ENCODE measurements around the gene ESPNL. TPM values are rescaled to one million over a fixed set of nuclear protein-coding genes. Genes with fewer than 3 reads are reported as not detected.

The ESPNL gene
- total RNA-seq, 2 experiments from 2014 or later, result 0.12 to 0.14 TPM

DNA sequence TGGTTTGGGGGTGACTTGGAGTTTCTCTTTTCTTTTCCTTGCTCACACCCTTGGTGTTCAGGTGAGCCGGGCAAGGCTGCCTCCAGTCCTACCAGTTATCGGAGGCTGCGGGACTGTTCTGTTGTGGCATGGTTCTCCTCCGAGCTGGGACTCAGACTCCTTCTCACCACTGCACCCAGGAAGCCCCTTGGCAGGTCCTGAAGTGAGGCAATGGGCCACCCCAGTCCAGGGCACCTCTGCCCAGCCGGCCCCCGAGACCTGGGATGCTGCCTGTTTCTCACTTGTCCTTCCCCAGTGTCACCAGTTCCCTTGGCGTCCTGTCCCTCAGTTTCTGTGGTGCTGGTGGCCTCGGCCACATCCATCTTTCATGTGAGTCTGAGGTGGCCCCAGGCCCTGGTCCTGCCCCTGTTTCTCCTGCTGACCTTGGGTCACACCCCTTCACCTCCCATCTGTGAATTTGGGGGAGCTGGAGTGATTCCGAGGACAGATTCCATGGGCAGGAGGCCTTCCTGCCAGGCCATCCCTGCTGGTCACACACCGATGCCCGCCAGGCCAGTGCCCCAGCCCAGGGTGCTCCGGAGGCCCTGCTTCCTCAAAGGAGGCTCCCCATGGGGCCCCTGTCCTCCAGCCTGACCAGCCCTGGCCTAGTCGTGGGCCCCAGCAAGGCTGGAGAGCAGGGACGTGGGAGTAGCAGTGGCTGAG, 31.8 kb downstream of the ESPNL start:
- Mint-ChIP-seq H3K27me3 (no peaks in the 10 kb centered on the region), H3K4me3 (no peak overlapping the region), H3K36me3 (no peaks in the 10 kb centered on the region), H3K4me1 (ENCODE audit: low read depth) (no peaks in the 10 kb centered on the region), H3K9me3 (no peaks in the 10 kb centered on the region), H3K27ac (no peak overlapping the region)
- ChIA-PET CTCF (no interaction called here), POLR2A (no interaction called here)
- intact Hi-C loops (cut with micrococcal nuclease), result no loop called here
- DNase-seq, result no peak

DNA sequence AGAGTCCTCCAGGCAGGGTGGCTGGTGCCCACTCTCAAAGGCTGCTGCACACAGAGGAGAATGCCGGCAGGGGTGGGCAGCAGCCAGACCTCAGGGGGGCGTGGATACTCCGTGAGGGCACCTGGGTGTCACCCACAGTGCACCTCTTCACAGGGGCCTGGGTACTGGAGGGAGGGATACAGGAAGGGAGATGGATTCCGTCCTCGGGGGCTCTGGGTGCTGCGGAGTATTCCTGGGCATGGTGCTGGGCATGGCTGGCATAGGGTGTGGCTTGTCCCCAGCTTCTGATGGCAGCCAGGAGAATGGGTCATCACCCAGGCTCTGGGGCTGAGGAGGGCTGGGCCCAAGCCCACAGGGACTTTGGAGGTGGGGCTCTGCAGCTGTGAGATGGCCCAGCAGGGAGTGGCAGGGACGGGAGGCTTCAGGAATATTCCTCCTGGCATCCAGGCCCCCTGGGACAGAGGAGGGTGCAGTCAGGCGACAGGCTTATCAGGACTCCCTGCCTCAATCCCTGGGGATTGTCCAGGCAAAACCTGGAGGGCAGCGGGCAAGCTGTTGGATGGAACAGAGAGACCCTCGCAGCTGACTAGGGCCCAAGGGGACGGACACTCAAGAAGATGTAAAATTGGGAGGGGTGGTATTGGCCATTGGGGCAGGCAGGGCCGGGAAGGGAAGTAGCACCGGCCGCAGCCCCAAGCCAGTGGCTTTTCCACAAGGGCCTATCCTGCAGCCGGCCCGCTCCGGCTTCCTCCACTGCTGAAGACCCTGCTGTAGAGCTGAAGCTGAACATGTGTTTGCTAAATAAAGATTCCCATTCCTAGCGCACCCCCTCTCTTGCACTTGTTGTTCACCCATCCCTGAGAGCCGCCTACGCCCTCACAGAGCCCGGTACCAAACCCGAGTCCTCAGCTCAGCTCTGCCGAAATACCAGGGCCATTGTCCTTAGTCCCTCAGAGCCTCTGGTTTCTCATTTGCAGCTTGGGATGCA, 32.6 kb downstream of the ESPNL start:
- no peaks in the 10 kb centered on the region for H3K36me3 Mint-ChIP-seq
- no peak for DNase-seq
- H3K27me3 Mint-ChIP-seq, result no peaks in the 10 kb centered on the region
- H3K27ac Mint-ChIP-seq, result no peak overlapping the region
- H3K9me3 Mint-ChIP-seq, result no peaks in the 10 kb centered on the region
- no peak overlapping the region for H3K4me3 Mint-ChIP-seq
- intact Hi-C loops (cut with micrococcal nuclease), result no loop called here
- POLR2A ChIA-PET, result no interaction called here
- H3K4me1 Mint-ChIP-seq (ENCODE audit: low read depth), result no peaks in the 10 kb centered on the region
- CTCF ChIA-PET, result no interaction called here

DNA sequence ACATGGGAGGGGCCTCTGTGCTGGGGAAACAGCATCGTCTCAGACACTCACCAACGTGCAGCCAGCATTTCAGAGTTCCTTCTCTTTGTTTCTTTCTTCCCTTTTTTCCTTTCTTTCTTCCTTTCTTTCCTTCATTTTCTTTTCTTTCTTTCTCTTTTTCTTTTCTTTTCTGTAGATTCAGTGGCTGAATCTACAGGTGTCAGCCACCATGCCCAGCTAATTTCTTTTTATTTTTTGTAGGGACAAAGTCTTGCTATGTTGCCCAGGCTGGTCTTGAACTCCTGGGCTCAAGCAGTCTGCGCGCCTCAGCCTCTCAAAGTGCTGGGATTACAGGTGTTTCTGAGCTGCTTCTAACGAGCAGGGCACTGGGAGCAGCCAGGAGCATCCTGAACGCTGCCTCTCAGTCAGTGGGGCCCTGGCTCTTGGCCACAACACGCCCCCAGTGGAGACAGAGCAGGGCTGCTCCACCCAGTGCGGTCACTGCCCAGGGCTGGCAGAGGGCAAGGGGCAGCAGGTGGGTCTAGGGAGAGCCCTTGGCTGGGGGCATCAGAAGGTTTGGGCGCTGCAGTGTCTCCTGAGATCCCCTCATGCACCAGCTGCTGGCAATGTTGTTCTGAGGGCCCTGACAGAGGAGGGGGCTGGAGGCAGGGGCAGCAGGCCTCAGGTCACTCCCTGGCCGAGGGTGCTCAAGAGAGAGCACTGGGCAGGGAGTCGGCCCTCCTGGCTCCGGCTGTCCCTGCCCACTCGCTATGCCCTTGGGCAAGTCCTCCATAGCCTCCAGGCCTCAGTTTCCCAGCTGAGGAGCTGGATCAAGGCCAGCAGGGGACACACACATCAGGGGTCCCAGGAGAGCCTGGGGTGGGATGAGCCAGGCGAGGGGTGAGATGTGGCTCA, 33.6 kb downstream of the ESPNL start:
- intact Hi-C loops (cut with micrococcal nuclease), result no loop called here
- Mint-ChIP-seq H3K4me3 (no peak overlapping the region), H3K27ac (no peak overlapping the region), H3K9me3 (no peaks in the 10 kb centered on the region), H3K27me3 (no peaks in the 10 kb centered on the region), H3K4me1 (ENCODE audit: low read depth) (no peaks in the 10 kb centered on the region), H3K36me3 (no peaks in the 10 kb centered on the region)
- POLR2A ChIA-PET, result no interaction called here
- no peak for DNase-seq
- CTCF ChIA-PET, result no interaction called here

DNA sequence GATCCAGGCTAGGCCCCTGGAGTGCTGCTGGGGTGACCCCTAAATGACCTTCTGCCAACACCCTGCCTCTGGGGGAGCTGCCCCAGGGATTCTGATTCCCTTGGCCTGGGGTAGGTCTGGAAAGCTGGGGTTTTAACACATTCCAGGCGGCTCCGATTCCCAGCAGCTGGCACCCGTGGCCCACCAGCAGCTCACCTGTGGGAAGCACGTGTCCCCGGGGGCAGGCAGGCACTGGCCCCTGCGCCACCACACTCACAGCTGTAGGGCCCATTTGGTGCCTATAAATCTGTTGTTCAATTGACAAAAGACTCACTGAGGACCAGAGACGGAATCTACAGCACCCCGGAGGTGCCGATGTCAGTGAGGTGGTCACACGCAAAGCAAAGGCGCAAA, 34.2 kb downstream of the ESPNL start:
- ChIA-PET CTCF (no interaction called here), POLR2A (no interaction called here)
- Mint-ChIP-seq H3K4me1 (ENCODE audit: low read depth) (no peaks in the 10 kb centered on the region), H3K36me3 (no peaks in the 10 kb centered on the region), H3K9me3 (no peaks in the 10 kb centered on the region), H3K4me3 (no peak overlapping the region), H3K27me3 (no peaks in the 10 kb centered on the region), H3K27ac (no peak overlapping the region)
- no peak for DNase-seq
- intact Hi-C loops (cut with micrococcal nuclease), result no loop called here

- DNase-seq, result no peak
- CTCF ChIA-PET, result no interaction called here
- no peak overlapping the region for H3K27ac Mint-ChIP-seq
- H3K36me3 Mint-ChIP-seq, result no peaks in the 10 kb centered on the region
- H3K9me3 Mint-ChIP-seq, result no peaks in the 10 kb centered on the region
- H3K27me3 Mint-ChIP-seq, result no peaks in the 10 kb centered on the region
- no peaks in the 10 kb centered on the region for H3K4me1 Mint-ChIP-seq (ENCODE audit: low read depth)
- H3K4me3 Mint-ChIP-seq, result no peak overlapping the region
- intact Hi-C loops (cut with micrococcal nuclease), result no loop called here
- POLR2A ChIA-PET, result no interaction called here
Measured at GRCh38 chr2:238135601-238136150, 35.5 kb downstream of the ESPNL start.

- ChIA-PET POLR2A (interaction anchor here (0.5 kb wide), 1 partner anchor 533 kb away, joined by 4 read pairs; no protein-coding TSS in a partner anchor), CTCF (no interaction called here)
- intact Hi-C loops (cut with micrococcal nuclease), result no loop called here
Measured at GRCh38 chr2:238136820-238137537, 36.8 kb downstream of the ESPNL start.

DNA sequence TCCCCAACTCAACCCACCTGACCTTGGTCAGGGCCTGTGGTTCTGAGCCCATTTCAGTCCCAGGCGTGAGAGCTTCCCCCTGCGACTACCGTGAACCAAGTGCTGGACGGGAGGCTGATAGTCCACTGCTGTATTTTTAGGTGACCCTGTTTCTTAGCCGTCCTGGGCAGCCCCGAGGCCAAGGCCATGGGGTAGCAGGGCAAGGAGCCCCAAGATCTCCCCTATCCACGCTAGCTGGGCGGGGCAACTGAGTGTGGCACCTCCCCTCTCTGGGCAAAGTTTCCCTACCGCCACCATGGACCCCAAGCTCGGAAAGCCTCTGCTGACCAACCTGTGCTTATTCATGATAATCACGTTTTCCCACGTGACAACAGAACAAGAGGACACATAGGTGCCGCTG, 37.7 kb downstream of the ESPNL start:
- Mint-ChIP-seq H3K27me3 (no peaks in the 10 kb centered on the region), H3K4me3 (no peak overlapping the region)
- intact Hi-C loops (cut with micrococcal nuclease), result no loop called here

More at GRCh38 chr2:238136820-238137537, 36.8 kb downstream of the ESPNL start:
- H3K27me3 Mint-ChIP-seq, result no peaks in the 10 kb centered on the region
- no peaks in the 10 kb centered on the region for H3K9me3 Mint-ChIP-seq
- no peaks in the 10 kb centered on the region for H3K36me3 Mint-ChIP-seq
- H3K4me1 Mint-ChIP-seq (ENCODE audit: low read depth), result peaks cover 5% of the 10 kb centered on the region
- no peak for DNase-seq
- H3K27ac Mint-ChIP-seq, result no peak overlapping the region
- no peak overlapping the region for H3K4me3 Mint-ChIP-seq

DNA sequence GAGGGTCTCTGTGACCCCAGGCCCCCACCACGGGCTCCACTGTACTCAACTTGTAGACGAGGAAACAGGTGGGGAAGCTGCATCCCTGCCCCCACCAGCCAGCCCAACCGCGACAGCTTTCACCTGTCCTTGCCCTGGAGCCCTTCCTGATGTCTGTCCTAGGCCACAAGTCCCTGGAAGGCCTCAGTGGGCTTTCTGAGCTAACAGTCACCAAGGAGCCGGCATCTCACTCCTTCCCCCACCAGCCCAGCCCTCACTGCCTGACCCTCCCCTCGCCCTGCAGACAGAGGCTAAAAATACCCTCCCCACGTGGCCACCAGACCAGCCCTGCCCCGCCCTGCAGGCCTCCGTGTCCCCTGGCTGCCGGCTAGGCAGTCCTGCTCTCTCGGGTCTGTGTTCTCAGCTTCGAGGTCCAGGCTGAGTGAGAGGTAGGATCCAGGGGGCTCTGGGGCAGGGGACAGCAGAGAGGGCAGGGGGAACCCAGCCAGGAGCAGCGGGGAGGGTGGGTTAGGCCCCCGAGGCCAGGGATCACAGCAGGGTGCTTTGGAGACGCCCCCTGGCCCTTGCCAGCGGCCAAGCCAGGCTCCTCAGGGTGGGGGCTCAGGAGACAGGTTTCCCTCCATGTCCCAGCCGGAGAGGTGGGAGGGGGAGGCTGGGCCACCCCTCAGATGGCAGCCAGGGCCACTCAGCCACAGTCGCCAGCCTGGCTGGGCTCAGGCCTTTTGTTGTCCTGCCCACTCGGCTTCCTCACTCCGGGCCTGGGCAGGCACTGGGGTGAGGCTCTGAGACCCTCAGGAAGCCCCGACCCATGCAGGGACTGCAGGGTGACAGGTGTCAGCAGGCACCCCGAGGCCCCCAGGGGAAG, 38.4 kb downstream of the ESPNL start, which contains the start of gene KLHL30:
TSS of gene KLHL30 (plus strand) at position 338 of the 865 bp plus-strand sequence. CDS start 2,087 bp downstream, outside the sequence.
- H3K9me3 Mint-ChIP-seq, result no peaks in the 10 kb centered on the region
- H3K27me3 Mint-ChIP-seq, result no peaks in the 10 kb centered on the region
- DNase-seq, result no peak
- no peaks in the 10 kb centered on the region for H3K36me3 Mint-ChIP-seq
- peaks cover 5% of the 10 kb centered on the region for H3K4me1 Mint-ChIP-seq (ENCODE audit: low read depth)
- H3K4me3 Mint-ChIP-seq, result no peak within 1 kb of the TSS
- intact Hi-C loops (cut with micrococcal nuclease), result no loop called here
- ChIA-PET CTCF (interaction anchor here (0.6 to 1.4 kb wide), 6 partner anchors 51 to 626 kb away, joined by 3 read pairs; no protein-coding TSS in a partner anchor), POLR2A (no interaction called here)
- no peak within 1 kb of the TSS for H3K27ac Mint-ChIP-seq

More for the DNA sequence above, 37.7 kb downstream of the ESPNL start:
- H3K27ac Mint-ChIP-seq, result no peak overlapping the region
- CTCF ChIA-PET, result no interaction called here
- DNase-seq, result no peak
- POLR2A ChIA-PET, result interaction anchor here (0.5 kb wide), 1 partner anchor 534 kb away, joined by 4 read pairs; no protein-coding TSS in a partner anchor
- no peaks in the 10 kb centered on the region for H3K36me3 Mint-ChIP-seq
- peaks cover 5% of the 10 kb centered on the region for H3K4me1 Mint-ChIP-seq (ENCODE audit: low read depth)
- H3K9me3 Mint-ChIP-seq, result no peaks in the 10 kb centered on the region

DNA sequence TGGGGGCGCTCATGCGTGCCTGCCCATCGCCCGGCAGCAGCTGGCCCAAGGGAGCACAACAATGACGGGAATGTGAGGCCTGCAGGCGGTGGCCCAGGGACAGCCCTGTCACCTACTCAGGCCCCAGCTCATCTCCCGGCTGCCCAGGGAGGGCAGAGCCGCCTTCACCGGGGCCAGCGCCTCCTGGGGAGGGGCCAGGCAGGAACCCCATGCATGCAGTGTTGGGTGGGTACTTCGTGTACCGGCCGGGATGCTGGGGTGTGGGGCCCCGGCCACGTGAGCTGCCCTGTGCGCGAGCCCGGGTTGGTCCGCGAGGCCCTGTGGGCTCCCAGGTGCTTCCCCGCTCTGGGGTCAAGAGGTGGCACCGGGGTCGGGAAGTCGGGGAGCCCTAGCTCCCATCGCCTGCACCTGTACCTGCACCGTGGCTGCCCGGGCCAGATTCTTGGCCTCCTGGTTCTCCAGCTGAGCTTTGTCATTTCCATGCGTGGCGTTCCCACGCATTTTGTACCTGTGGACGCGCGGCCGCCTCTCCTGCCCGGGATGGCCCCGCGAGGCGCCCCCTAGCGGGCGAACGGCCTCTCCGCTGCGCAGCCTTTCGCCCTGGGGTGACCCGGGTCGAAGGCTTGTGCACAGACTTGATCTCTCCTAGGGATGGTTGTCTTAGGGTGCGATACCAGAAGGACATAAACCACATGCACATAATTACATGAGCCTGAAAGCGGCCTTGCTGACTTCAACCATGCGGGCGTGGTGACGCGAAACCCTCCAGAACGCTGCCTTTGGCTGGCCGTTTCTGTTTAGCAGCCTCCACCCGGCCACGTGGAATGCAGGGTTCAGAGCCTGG, 39.3 kb downstream of the ESPNL start:
- CTCF ChIA-PET, result interaction anchor here (0.6 to 1.4 kb wide), 6 partner anchors 52 to 627 kb away, joined by 3 read pairs; no protein-coding TSS in a partner anchor
- DNase-seq, result peak; percentile 42

GRCh38 chr2:238140040-238140439, 39.9 kb downstream of the ESPNL start:
- CTCF ChIA-PET, result interaction anchor here (1.1 to 1.4 kb wide), 3 partner anchors 52 to 286 kb away, joined by 3 read pairs; no protein-coding TSS in a partner anchor
- Mint-ChIP-seq H3K4me3 (no peak overlapping the region), H3K27me3 (no peaks in the 10 kb centered on the region), H3K4me1 (ENCODE audit: low read depth) (peaks cover 5% of the 10 kb centered on the region), H3K36me3 (no peaks in the 10 kb centered on the region), H3K27ac (no peak overlapping the region), H3K9me3 (no peaks in the 10 kb centered on the region)
- no peak for DNase-seq
- POLR2A ChIA-PET, result no interaction called here
- intact Hi-C loops (cut with micrococcal nuclease), result no loop called here

More for the DNA sequence above, 39.3 kb downstream of the ESPNL start:
- Mint-ChIP-seq H3K27ac (no peak overlapping the region), H3K4me1 (ENCODE audit: low read depth) (peaks cover 5% of the 10 kb centered on the region), H3K27me3 (no peaks in the 10 kb centered on the region), H3K36me3 (no peaks in the 10 kb centered on the region), H3K9me3 (no peaks in the 10 kb centered on the region), H3K4me3 (no peak overlapping the region)
- intact Hi-C loops (cut with micrococcal nuclease), result no loop called here
- POLR2A ChIA-PET, result no interaction called here

All from activated CD4-positive, alpha-beta memory T cell treated with anti-CD3 and anti-CD28 coated beads for 36 hours (primary cell).